BLaER1 treated with 17β-estradiol and CSF1 and Interleukin-3, amounts not matched to agents 10 nM and 100 nM (cell line): Measurements from ENCODE around the gene TNS1.

ENCODE experiments used
- H3K27ac ChIP-seq, 11 experiments: shearing (Covaris generic); formaldehyde crosslinking; 2 replicates each; pipeline ENCODE4 v1.8.1; 2022
- H3K27me3 ChIP-seq, 11 experiments: shearing (Covaris generic); formaldehyde crosslinking; 2 replicates each; pipeline ENCODE4 v1.8.1; 2022
- H3K36me3 ChIP-seq, 11 experiments: shearing (Covaris generic); formaldehyde crosslinking; 2 replicates each; pipeline ENCODE4 v1.8.1; 2022
- H3K4me1 ChIP-seq, 10 experiments: shearing (Covaris generic); formaldehyde crosslinking; 2 replicates each; pipeline ENCODE4 v1.8.1; 2022
- H3K4me2 ChIP-seq, 11 experiments: shearing (Covaris generic); formaldehyde crosslinking; 2 replicates each; pipeline ENCODE4 v1.8.1; 2022
- H3K4me3 ChIP-seq, 10 experiments: shearing (Covaris generic); formaldehyde crosslinking; 2 replicates each; pipeline ENCODE4 v1.8.1; 2022
- H3K9ac ChIP-seq, 11 experiments: shearing (Covaris generic); formaldehyde crosslinking; 2 replicates each; pipeline ENCODE4 v1.8.1; 2022
- H3K9me3 ChIP-seq, 11 experiments: shearing (Covaris generic); formaldehyde crosslinking; replicated peaks in 1 of 11; 2 replicates each; pipeline ENCODE4 v1.8.1; 2022
- H4K20me1 ChIP-seq, 11 experiments: shearing (Covaris generic); formaldehyde crosslinking; 2 replicates each; pipeline ENCODE4 v1.8.1; 2022
- Cebpa-rat ChIP-seq, 11 experiments: shearing (Covaris generic); IDR thresholded peaks; 2 replicates each; pipeline ENCODE4 v1.8.1; 2022

The TNS1 gene

DNA sequence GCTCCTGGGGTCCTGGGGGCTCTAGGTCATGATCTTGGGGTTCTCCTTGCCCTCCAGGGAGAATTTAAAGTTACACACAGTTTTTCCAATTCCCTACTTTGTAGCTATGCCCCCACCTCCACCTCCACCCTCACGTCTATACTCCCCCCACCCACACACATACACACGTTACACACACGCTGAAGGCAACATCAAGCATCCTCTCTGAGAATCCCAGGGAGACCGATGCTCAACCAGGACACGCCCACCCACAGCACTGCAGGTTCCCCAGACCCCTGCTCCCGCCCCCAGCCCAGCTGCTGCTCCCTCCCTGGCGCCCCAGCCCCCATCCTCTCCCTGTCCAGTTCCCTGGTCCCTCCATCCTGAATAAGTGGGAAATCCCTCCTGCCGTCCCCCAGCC is 6.4 kb upstream of the TNS1 start:
- Histone ChIP-seq H4K20me1 (peaks cover 0 to 15% (median 0%) of the 10 kb centered on the region in 11 experiments; a peak in 3 of 22 replicates), H3K36me3 (peaks cover 0 to 11% (median 0%) of the 10 kb centered on the region in 11 experiments; a peak in 3 of 22 replicates), H3K9ac (peak overlapping the region in 9 of 11 experiments; percentile 48 to 82 (median 74); a peak in 16 of 22 replicates), H3K27ac (peak overlapping the region in 3 of 11 experiments; percentile 57 to 71 (median 70); a peak in 5 of 22 replicates), H3K27me3 (peaks cover 0 to 35% (median 0%) of the 10 kb centered on the region in 11 experiments; a peak in 4 of 22 replicates), H3K4me1 (peaks cover 28 to 89% (median 74%) of the 10 kb centered on the region in 10 experiments), H3K4me3 (peak overlapping the region; percentile 44 to 80 (median 70)), H3K4me2 (peak overlapping the region; percentile 93 to 100 (median 97)), H3K9me3 (no peaks in the 10 kb centered on the region)
- TF ChIP-seq Cebpa-rat (IDR thresholded peaks at IDR 0.05), result no peak

- Histone ChIP-seq H3K27ac (no peak overlapping the region), H3K9ac (peak overlapping the region in 3 of 11 experiments; percentile 7 to 81 (median 81); a peak in 3 of 22 replicates), H3K36me3 (peaks cover 0 to 11% (median 0%) of the 10 kb centered on the region in 11 experiments; a peak in 3 of 22 replicates), H3K4me1 (peaks cover 35 to 88% (median 74%) of the 10 kb centered on the region in 10 experiments), H4K20me1 (peaks cover 0 to 15% (median 0%) of the 10 kb centered on the region in 11 experiments; a peak in 3 of 22 replicates), H3K4me3 (peak overlapping the region in 6 of 10 experiments; percentile 66 to 75 (median 70); a peak in 9 of 20 replicates), H3K4me2 (peak overlapping the region in 10 of 11 experiments; percentile 95 to 100 (median 98); a peak in 20 of 22 replicates), H3K9me3 (no peaks in the 10 kb centered on the region), H3K27me3 (peaks cover 0 to 35% (median 0%) of the 10 kb centered on the region in 11 experiments; a peak in 4 of 22 replicates)
- no peak for TF ChIP-seq Cebpa-rat (IDR thresholded peaks at IDR 0.05)
These were observed 5.6 kb upstream of the TNS1 start for GRCh38 chr2:218008060-218009040.

GRCh38 chr2:218006741-218007140 is 3.9 kb upstream of the TNS1 start:
- peaks cover 0 to 10% (median 0%) of the 10 kb centered on the region in 11 experiments; a peak in 3 of 22 replicates for H4K20me1 ChIP-seq
- 0 out of 22 replicates have a peak overlapping the region, but pooled peaks of 1 of the 11 experiments have one; percentile 4 for H3K9ac ChIP-seq
- no peak overlapping the region for H3K4me2 ChIP-seq
- peaks cover 0 to 33% (median 0%) of the 10 kb centered on the region in 11 experiments; a peak in 4 of 22 replicates for H3K27me3 ChIP-seq
- no peak for TF ChIP-seq Cebpa-rat (IDR thresholded peaks at IDR 0.05)
- no peak overlapping the region for H3K27ac ChIP-seq
- peaks cover 0 to 11% (median 0%) of the 10 kb centered on the region in 11 experiments; a peak in 3 of 22 replicates for H3K36me3 ChIP-seq
- H3K9me3 ChIP-seq, result no peaks in the 10 kb centered on the region
- peaks cover 36 to 85% (median 71%) of the 10 kb centered on the region in 10 experiments for H3K4me1 ChIP-seq
- no peak overlapping the region for H3K4me3 ChIP-seq

DNA sequence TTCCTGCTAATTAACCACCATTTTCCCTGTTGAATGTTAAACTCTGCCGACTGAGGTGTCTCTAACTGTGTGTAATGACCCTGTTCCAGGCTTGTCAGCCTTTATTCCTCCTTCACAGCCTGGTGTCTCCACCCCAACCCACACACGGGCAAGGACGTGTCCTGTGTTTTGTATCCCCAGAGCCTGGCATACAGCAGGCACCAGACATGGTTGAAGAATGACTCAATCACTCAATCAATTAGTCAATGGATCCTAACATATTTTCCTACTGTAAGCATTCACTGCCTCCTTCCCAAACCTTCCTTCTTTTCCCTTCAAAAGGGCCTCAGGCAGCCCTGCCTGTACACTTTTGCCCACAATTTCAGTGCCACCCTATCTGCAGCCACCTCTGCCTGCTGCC is 2.7 kb upstream of the TNS1 start:
- no peak overlapping the region for H3K4me2 ChIP-seq

GRCh38 chr2:218005028-218005427 is 2.2 kb upstream of the TNS1 start:
- Histone ChIP-seq H3K27ac (peak overlapping the region in 3 of 11 experiments; percentile 25 to 74 (median 67); a peak in 4 of 22 replicates), H3K27me3 (peaks cover 0 to 16% (median 0%) of the 10 kb centered on the region in 11 experiments; a peak in 3 of 22 replicates), H3K9ac (0 out of 22 replicates have a peak overlapping the region, but pooled peaks of 1 of the 11 experiments have one; percentile 7), H3K9me3 (no peaks in the 10 kb centered on the region), H3K4me2 (peak overlapping the region in 4 of 11 experiments; percentile 62 to 81 (median 72); a peak in 4 of 22 replicates), H3K4me1 (peaks cover 27 to 79% (median 63%) of the 10 kb centered on the region in 10 experiments), H4K20me1 (peaks cover 0 to 7% (median 0%) of the 10 kb centered on the region in 11 experiments; a peak in 2 of 22 replicates), H3K36me3 (peaks cover 0 to 11% (median 0%) of the 10 kb centered on the region in 11 experiments; a peak in 3 of 22 replicates), H3K4me3 (no peak overlapping the region)
- TF ChIP-seq Cebpa-rat (IDR thresholded peaks at IDR 0.05), result no peak

More for the DNA sequence above, 2.7 kb upstream of the TNS1 start:
- no peak overlapping the region for H3K4me3 ChIP-seq
- no peak overlapping the region for H3K9ac ChIP-seq
- H3K27me3 ChIP-seq, result peaks cover 0 to 20% (median 0%) of the 10 kb centered on the region in 11 experiments; a peak in 4 of 22 replicates
- peaks cover 28 to 78% (median 66%) of the 10 kb centered on the region in 10 experiments for H3K4me1 ChIP-seq
- H4K20me1 ChIP-seq, result peaks cover 0 to 7% (median 0%) of the 10 kb centered on the region in 11 experiments; a peak in 2 of 22 replicates
- H3K27ac ChIP-seq, result peak overlapping the region in 2 of 11 experiments; percentile 9 to 25; a peak in 2 of 22 replicates
- H3K9me3 ChIP-seq, result no peaks in the 10 kb centered on the region
- peaks cover 0 to 11% (median 0%) of the 10 kb centered on the region in 11 experiments; a peak in 3 of 22 replicates for H3K36me3 ChIP-seq
- no peak for TF ChIP-seq Cebpa-rat (IDR thresholded peaks at IDR 0.05)

- H3K9me3 ChIP-seq, result no peaks in the 10 kb centered on the region
- no peak for TF ChIP-seq Cebpa-rat (IDR thresholded peaks at IDR 0.05)
- peak overlapping the region in 8 of 11 experiments; percentile 40 to 81 (median 73); a peak in 15 of 22 replicates for H3K27ac ChIP-seq
- peak overlapping the region in 7 of 11 experiments; percentile 35 to 77 (median 55); a peak in 11 of 22 replicates for H3K9ac ChIP-seq
- H3K4me2 ChIP-seq, result peak overlapping the region; percentile 32 to 91 (median 79); a peak in 19 of 22 replicates
- peaks cover 0 to 7% (median 0%) of the 10 kb centered on the region in 11 experiments; a peak in 3 of 22 replicates for H3K27me3 ChIP-seq
- H3K4me3 ChIP-seq, result no peak overlapping the region
- H3K36me3 ChIP-seq, result peaks cover 0 to 11% (median 0%) of the 10 kb centered on the region in 11 experiments; a peak in 3 of 22 replicates
- peaks cover 23 to 72% (median 56%) of the 10 kb centered on the region in 10 experiments for H3K4me1 ChIP-seq
- peaks cover 0 to 7% (median 0%) of the 10 kb centered on the region in 11 experiments; a peak in 4 of 22 replicates for H4K20me1 ChIP-seq
These were observed 1.2 kb upstream of the TNS1 start for GRCh38 chr2:218003981-218004419.

DNA sequence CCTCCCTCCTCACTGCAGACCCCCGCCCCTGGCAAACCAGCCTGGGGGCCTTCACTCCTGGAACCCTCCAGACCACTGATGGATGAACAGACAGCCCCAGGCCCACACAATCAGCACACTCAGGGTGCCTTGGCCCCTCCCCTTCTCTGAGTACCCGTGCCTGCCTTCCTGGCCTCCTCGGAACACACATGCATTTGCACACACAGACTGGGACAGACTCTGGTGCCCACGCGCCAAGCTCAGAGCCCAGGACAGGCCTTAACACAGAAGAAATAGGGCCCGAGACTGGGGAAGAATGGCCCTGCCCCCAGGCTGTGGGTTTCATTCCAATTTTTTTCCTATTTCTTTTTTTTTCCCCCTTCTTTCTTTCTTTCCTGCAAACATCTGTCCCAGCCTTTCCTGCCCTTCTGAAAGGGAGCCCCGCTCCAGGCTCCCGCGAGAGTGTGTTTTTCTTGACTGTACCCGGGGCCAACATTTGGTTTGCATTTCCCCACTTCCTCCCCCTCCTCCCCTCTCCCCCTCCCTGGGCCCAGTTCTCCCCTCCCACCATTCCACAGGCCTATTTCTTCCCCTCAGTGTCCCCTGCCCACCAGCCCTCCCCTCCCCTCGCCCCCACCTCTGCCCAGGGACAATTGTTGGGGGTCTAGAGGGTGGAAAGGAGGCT is 618 bp upstream of the TNS1 start:
- Histone ChIP-seq H3K9ac (peak overlapping the region; percentile 7 to 77 (median 65); a peak in 17 of 22 replicates), H3K36me3 (peaks cover 0 to 16% (median 0%) of the 10 kb centered on the region in 11 experiments; a peak in 3 of 22 replicates), H3K4me1 (peaks cover 23 to 66% (median 50%) of the 10 kb centered on the region in 10 experiments), H4K20me1 (peaks cover 0 to 4% (median 0%) of the 10 kb centered on the region in 11 experiments; a peak in 4 of 22 replicates), H3K27ac (peak overlapping the region in 9 of 11 experiments; percentile 17 to 81 (median 74); a peak in 18 of 22 replicates), H3K9me3 (no peaks in the 10 kb centered on the region), H3K27me3 (peaks cover 0 to 1% (median 0%) of the 10 kb centered on the region in 11 experiments; a peak in 1 of 22 replicates), H3K4me2 (peak overlapping the region; percentile 64 to 91 (median 81)), H3K4me3 (peak overlapping the region in 3 of 10 experiments; percentile 23 to 36 (median 32); a peak in 4 of 20 replicates)
- TF ChIP-seq Cebpa-rat (IDR thresholded peaks at IDR 0.05), result no peak
